T-helper 1 cell treated with Interleukin-12 subunit alpha and Interleukin-12 subunit beta and Interleukin-4 antibody, amounts not matched to agents 30 μg/mL and 1 μg/mL, for 36 hours (primary cell): Measurements from ENCODE around the gene MOCOS.

Experiments used
- H3K27ac Mint-ChIP-seq: one replicate; pipeline ENCODE4 v1.8.0; 2021; ENCODE audit warnings: mild to moderate bottlenecking, mixed read lengths
- H3K27me3 Mint-ChIP-seq: one replicate; pipeline ENCODE4 v1.8.0; 2021; ENCODE audit warnings: low read depth, mixed read lengths
- H3K36me3 Mint-ChIP-seq: one replicate; pipeline ENCODE4 v1.8.0; 2021; ENCODE audit warnings: low read depth, mixed read lengths
- H3K4me1 Mint-ChIP-seq: one replicate; pipeline ENCODE4 v1.8.0; 2021; ENCODE audit warnings: low read depth, mixed read lengths
- H3K4me3 Mint-ChIP-seq: one replicate; pipeline ENCODE4 v1.8.0; 2021; ENCODE audit warnings: mild to moderate bottlenecking, moderate library complexity, mixed read lengths
- H3K9me3 Mint-ChIP-seq: one replicate; pipeline ENCODE4 v1.8.0; 2021; ENCODE audit warnings: mixed read lengths

Gene MOCOS

GRCh38 chr18:36255072-36255698 is 67.9 kb downstream of the MOCOS start:
- Mint-ChIP-seq H3K27me3 (peaks cover 9% of the 10 kb centered on the region), H3K9me3 (no peaks in the 10 kb centered on the region), H3K36me3 (no peaks in the 10 kb centered on the region), H3K27ac (no peak overlapping the region), H3K4me3 (no peak overlapping the region), H3K4me1 (no peaks in the 10 kb centered on the region)

GRCh38 chr18:36256094-36256493 is 68.8 kb downstream of the MOCOS start:
- Mint-ChIP-seq H3K27me3 (peaks cover 9% of the 10 kb centered on the region), H3K36me3 (no peaks in the 10 kb centered on the region), H3K9me3 (no peaks in the 10 kb centered on the region), H3K4me3 (no peak overlapping the region), H3K4me1 (no peaks in the 10 kb centered on the region), H3K27ac (no peak overlapping the region)

DNA sequence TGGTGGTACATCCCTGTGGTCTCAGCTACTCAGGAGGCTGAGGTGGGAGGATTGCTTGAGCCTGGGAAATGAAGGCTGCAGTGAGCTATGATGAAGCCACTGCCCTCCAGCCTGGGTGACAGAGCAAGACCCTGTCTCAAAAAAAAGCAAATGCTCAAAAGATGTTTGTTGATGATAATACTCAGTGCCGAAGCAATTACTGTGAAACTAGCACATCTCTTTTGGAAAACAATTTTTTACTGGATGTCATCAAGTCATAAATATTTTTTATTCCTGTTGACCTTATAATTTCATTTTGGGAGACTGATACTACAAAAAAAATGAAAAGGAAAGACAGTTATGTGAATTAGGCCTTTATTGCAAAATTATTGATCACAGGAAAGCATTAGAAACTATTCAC is 75.7 kb downstream of the MOCOS start:
- Mint-ChIP-seq H3K9me3 (no peaks in the 10 kb centered on the region), H3K27me3 (no peaks in the 10 kb centered on the region), H3K4me3 (no peak overlapping the region), H3K4me1 (no peaks in the 10 kb centered on the region), H3K36me3 (no peaks in the 10 kb centered on the region), H3K27ac (no peak overlapping the region)

DNA sequence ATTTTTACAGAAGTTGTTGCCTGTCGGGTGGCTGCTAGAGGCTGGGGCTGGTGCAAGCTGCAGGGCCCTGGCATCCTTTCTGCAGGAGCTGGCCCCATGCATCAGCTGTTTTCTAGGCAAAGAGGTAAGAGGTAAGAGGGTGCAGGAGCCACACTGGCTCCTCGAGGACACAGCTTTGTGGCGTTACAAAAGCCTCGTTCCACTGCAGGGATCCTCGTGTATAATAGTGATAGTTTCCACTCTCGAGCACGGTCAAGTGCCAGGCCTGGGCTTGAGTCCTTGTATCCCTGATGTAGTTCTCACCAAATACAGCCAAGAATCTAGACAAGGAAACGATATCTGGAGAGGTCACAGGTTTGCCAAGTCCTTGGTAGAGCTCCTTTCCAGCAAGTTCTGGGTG is 77.0 kb downstream of the MOCOS start:
- no peaks in the 10 kb centered on the region for H3K27me3 Mint-ChIP-seq
- H3K4me3 Mint-ChIP-seq: no peak overlapping the region
- no peaks in the 10 kb centered on the region for H3K36me3 Mint-ChIP-seq
- H3K4me1 Mint-ChIP-seq: no peaks in the 10 kb centered on the region
- no peaks in the 10 kb centered on the region for H3K9me3 Mint-ChIP-seq
- no peak overlapping the region for H3K27ac Mint-ChIP-seq

DNA sequence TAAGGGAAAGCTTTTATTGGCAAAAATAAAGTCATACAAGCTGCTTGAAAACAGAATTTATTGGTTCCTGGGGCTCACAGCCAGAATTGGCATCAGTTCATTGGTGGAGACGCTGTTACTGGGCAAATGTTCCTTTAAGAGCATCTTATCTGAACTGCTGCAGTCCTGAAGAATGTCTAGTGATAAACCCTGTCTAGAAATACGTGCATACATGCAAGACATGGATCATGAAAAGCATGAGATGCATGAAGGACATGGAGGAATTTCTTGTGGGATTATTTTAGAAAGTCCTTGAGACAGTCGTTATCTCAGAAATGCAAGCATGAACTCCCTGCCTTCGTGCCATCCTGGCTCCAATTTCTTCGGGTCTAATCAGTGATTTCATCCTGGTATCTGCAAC is 77.7 kb downstream of the MOCOS start:
- Mint-ChIP-seq H3K27me3 (no peaks in the 10 kb centered on the region), H3K36me3 (no peaks in the 10 kb centered on the region), H3K4me3 (no peak overlapping the region), H3K9me3 (no peaks in the 10 kb centered on the region), H3K4me1 (no peaks in the 10 kb centered on the region), H3K27ac (no peak overlapping the region)

DNA sequence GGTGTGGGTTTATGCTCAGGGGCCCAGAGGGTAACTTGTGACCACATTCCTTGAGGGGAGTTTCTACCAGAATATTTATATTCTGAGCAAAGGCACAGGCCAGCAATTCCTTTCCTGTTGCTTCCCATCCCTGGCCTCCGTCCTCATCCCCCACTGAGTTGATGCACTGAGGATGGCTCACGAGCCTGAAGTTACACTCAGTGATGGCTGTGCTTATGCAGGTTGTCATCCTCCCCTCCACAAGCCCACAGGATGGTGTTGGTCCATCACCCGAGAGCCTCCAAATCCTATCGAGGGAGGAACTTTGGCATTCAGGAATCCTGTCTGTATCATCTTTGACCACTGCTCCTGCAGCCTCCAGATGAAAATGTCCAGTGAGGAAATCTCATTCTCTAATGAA is 81.9 kb downstream of the MOCOS start:
- Mint-ChIP-seq H3K27me3 (no peaks in the 10 kb centered on the region), H3K9me3 (no peaks in the 10 kb centered on the region), H3K36me3 (no peaks in the 10 kb centered on the region), H3K4me3 (no peak overlapping the region), H3K27ac (no peak overlapping the region), H3K4me1 (no peaks in the 10 kb centered on the region)

GRCh38 chr18:36271153-36271552 is 83.9 kb downstream of the MOCOS start:
- no peaks in the 10 kb centered on the region for H3K4me1 Mint-ChIP-seq

DNA sequence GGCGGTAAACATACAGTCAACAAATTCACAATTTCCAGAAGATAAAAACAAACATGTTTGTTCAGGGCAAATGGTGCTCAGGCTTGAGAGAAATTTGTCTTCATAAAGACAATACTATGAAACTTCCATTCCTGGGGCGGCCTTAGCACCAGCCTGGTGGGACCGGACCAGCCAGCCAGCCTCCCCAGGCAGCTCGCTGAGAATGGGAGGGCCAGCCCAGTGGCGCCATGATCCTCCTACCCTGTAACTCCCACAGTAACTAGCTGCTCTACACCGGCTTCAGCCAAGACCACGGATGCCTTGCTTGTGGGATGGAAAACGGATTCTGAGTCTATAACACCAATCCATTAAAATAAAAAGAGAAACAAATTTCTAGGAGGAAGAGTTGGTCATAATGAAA is 86.0 kb downstream of the MOCOS start:
- H3K9me3 Mint-ChIP-seq: no peaks in the 10 kb centered on the region
- no peak overlapping the region for H3K4me3 Mint-ChIP-seq
- H3K27me3 Mint-ChIP-seq: peaks cover 15% of the 10 kb centered on the region
- no peaks in the 10 kb centered on the region for H3K4me1 Mint-ChIP-seq
- no peak overlapping the region for H3K27ac Mint-ChIP-seq
- no peaks in the 10 kb centered on the region for H3K36me3 Mint-ChIP-seq

More at GRCh38 chr18:36271153-36271552, 83.9 kb downstream of the MOCOS start:
- no peak overlapping the region for H3K4me3 Mint-ChIP-seq
- H3K9me3 Mint-ChIP-seq: no peaks in the 10 kb centered on the region
- no peak overlapping the region for H3K27ac Mint-ChIP-seq
- peaks cover 6% of the 10 kb centered on the region for H3K27me3 Mint-ChIP-seq
- no peaks in the 10 kb centered on the region for H3K36me3 Mint-ChIP-seq

GRCh38 chr18:36274083-36274715 is 86.9 kb downstream of the MOCOS start:
- peaks cover 20% of the 10 kb centered on the region for H3K27me3 Mint-ChIP-seq
- H3K36me3 Mint-ChIP-seq: no peaks in the 10 kb centered on the region
- H3K4me1 Mint-ChIP-seq: no peaks in the 10 kb centered on the region
- H3K4me3 Mint-ChIP-seq: no peak overlapping the region
- no peak overlapping the region for H3K27ac Mint-ChIP-seq
- H3K9me3 Mint-ChIP-seq: no peaks in the 10 kb centered on the region

GRCh38 chr18:36275561-36275960 is 88.3 kb downstream of the MOCOS start:
- no peak overlapping the region for H3K4me3 Mint-ChIP-seq
- H3K36me3 Mint-ChIP-seq: no peaks in the 10 kb centered on the region
- H3K27me3 Mint-ChIP-seq: peaks cover 30% of the 10 kb centered on the region
- H3K4me1 Mint-ChIP-seq: no peaks in the 10 kb centered on the region
- H3K27ac Mint-ChIP-seq: no peak overlapping the region
- no peaks in the 10 kb centered on the region for H3K9me3 Mint-ChIP-seq

DNA sequence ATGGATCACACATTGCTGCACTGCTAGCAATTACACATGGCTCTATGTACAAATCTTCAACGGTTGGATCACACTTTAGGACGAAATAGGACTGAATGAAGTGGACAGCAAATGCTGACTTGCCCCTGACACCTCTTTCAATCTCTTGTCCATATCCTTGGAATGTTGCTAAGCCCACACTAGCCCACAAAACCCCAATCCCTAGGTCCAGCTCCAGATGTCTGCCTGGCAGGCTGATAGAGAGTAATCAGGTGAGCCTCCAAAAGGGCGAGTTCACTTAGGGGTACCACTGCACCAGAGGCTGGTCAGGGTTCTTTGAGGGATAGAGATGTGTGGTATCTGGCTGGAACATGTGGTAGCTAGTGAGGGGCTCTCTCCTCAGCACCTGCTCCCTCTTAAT is 91.7 kb downstream of the MOCOS start:
- Mint-ChIP-seq H3K27me3 (peaks cover 34% of the 10 kb centered on the region), H3K4me3 (no peak overlapping the region), H3K36me3 (no peaks in the 10 kb centered on the region), H3K27ac (no peak overlapping the region), H3K9me3 (no peaks in the 10 kb centered on the region), H3K4me1 (no peaks in the 10 kb centered on the region)

- no peak overlapping the region for H3K4me3 Mint-ChIP-seq
Measured at GRCh38 chr18:36281936-36282335, 94.6 kb downstream of the MOCOS start.

GRCh38 chr18:36283448-36283847 is 96.2 kb downstream of the MOCOS start:
- H3K36me3 Mint-ChIP-seq: no peaks in the 10 kb centered on the region
- H3K27ac Mint-ChIP-seq: no peak overlapping the region
- no peaks in the 10 kb centered on the region for H3K9me3 Mint-ChIP-seq
- H3K4me1 Mint-ChIP-seq: no peaks in the 10 kb centered on the region
- peaks cover 22% of the 10 kb centered on the region for H3K27me3 Mint-ChIP-seq
- H3K4me3 Mint-ChIP-seq: no peak overlapping the region

More at GRCh38 chr18:36281936-36282335, 94.6 kb downstream of the MOCOS start:
- Mint-ChIP-seq H3K4me1 (no peaks in the 10 kb centered on the region), H3K9me3 (no peaks in the 10 kb centered on the region), H3K27me3 (peaks cover 23% of the 10 kb centered on the region), H3K27ac (no peak overlapping the region), H3K36me3 (no peaks in the 10 kb centered on the region)

DNA sequence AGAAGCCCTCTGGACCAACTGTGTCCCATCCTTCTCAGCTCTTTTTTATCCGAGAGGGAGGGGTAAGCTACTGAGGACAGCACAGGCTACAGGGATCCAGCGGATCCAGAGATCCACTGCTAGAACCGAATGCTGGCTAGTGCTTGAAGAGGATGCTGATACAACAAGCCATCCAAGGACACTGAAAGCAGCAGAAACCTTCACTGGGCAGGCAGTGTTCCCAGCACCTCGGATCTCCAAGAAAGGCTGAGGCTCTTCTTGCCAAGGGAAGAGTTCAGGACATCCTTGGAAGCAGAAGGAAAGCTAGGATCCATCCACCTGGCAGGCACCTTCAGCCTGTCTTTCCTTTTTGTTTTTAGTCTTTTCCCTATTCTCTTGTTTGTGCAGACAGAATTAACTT is 97.0 kb downstream of the MOCOS start:
- Mint-ChIP-seq H3K4me1 (no peaks in the 10 kb centered on the region), H3K27me3 (peaks cover 20% of the 10 kb centered on the region), H3K27ac (no peak overlapping the region), H3K36me3 (no peaks in the 10 kb centered on the region), H3K9me3 (no peaks in the 10 kb centered on the region), H3K4me3 (no peak overlapping the region)

- Mint-ChIP-seq H3K4me3 (no peak overlapping the region), H3K4me1 (no peaks in the 10 kb centered on the region)
Measured at GRCh38 chr18:36284671-36285295, 97.5 kb downstream of the MOCOS start.

More at GRCh38 chr18:36284671-36285295, 97.5 kb downstream of the MOCOS start:
- no peaks in the 10 kb centered on the region for H3K9me3 Mint-ChIP-seq
- no peak overlapping the region for H3K27ac Mint-ChIP-seq
- peaks cover 23% of the 10 kb centered on the region for H3K27me3 Mint-ChIP-seq
- no peaks in the 10 kb centered on the region for H3K36me3 Mint-ChIP-seq
